H1 (cell line): ENCODE measurements around the gene FGF3. TPM values are rescaled to one million over a fixed set of nuclear protein-coding genes. Genes with fewer than 3 reads are reported as not detected.

Experiments
- CTCF ChIA-PET: fragments of 300-600 bp; sonication (Branson Sonifier 250); formaldehyde crosslinking; loops from one replicate; lab custom pipeline; 2021; ENCODE audit not compliant: partially characterized antibody; lab: Charles Lee
- POLR2A ChIA-PET: fragments of 300-600 bp; sonication (Branson Sonifier 250); formaldehyde crosslinking; loops from one replicate; lab custom pipeline; 2021; ENCODE audit warnings: inconsistent platforms; ENCODE audit not compliant: partially characterized antibody; lab: Charles Lee
- DNase-seq, 2 experiments: peaks; one replicate each; pipeline versions ENCODE4 v3.0.0 to v3.0.0-alpha.2; 2010 to 2022; ENCODE audit warnings: low spot score in 2 of 2, low read depth in 1 of 2, mixed read lengths in 1 of 2
- FAIRE-seq: peaks from 2 replicates; lab custom pipeline; 2011; peaks lifted over from hg19 to GRCh38; lab: Jason Lieb, UNC
- H2AFZ ChIP-seq: 2 replicates; pipeline ENCODE4 v1.8.1; 2012; ENCODE audit warnings: low read length, inconsistent platforms
- H2AK5ac ChIP-seq: 2 replicates; pipeline ENCODE4 v1.6.1; 2013; ENCODE audit warnings: low read depth, low read length
- H2BK120ac ChIP-seq: replicated peaks from 2 replicates; pipeline ENCODE3; 2013; ENCODE audit warnings: low read depth, low read length, inconsistent platforms
- H2BK12ac ChIP-seq: 2 replicates; pipeline ENCODE4 v1.6.1; 2013; ENCODE audit warnings: low read depth, low read length
- H2BK15ac ChIP-seq: 2 replicates; pipeline ENCODE4 v1.6.1; 2013; ENCODE audit warnings: low read length
- H2BK20ac ChIP-seq: 2 replicates; pipeline ENCODE4 v1.6.1; 2013; ENCODE audit warnings: low read length
- H2BK5ac ChIP-seq: 2 replicates; pipeline ENCODE4 v1.6.1; 2013; ENCODE audit warnings: low read depth, low read length
- H3K14ac ChIP-seq: 2 replicates; pipeline ENCODE4 v1.6.1; 2013; ENCODE audit warnings: inconsistent platforms; ENCODE audit not compliant: insufficient read length
- H3K18ac ChIP-seq: 2 replicates; pipeline ENCODE4 v1.6.1; 2013; ENCODE audit warnings: low read length; ENCODE audit errors: extremely low read depth
- H3K23ac ChIP-seq: 2 replicates; pipeline ENCODE4 v1.6.1; 2013; ENCODE audit warnings: inconsistent platforms; ENCODE audit not compliant: insufficient read length
- H3K23me2 ChIP-seq: 2 replicates; pipeline ENCODE4 v1.6.1; 2013; ENCODE audit warnings: low read depth, low read length
- H3K27ac ChIP-seq: 2 replicates; pipeline ENCODE4 v1.6.1; 2011; ENCODE audit warnings: low read depth, low read length, inconsistent platforms
- H3K27me3 ChIP-seq, 4 experiments: replicated peaks in 1 of 4; 1 replicate in 1 of 4; 2 replicates in 3 of 4; pipeline versions ENCODE4 v1.6.1 to v1.8.1; 2011 to 2013; ENCODE audit warnings: low read length in 3 of 4, mild to moderate bottlenecking in 3 of 4, inconsistent platforms in 2 of 4, mixed read lengths in 2 of 4, moderate library complexity in 1 of 4; ENCODE audit not compliant: control insufficient read depth in 3 of 4, insufficient read depth in 3 of 4; ENCODE audit errors: extremely low read depth in 1 of 4
- H3K36me3 ChIP-seq, 4 experiments: 2 replicates each; pipeline versions ENCODE4 v1.6.1 to v1.8.1; 2011 to 2013; ENCODE audit warnings: mild to moderate bottlenecking in 4 of 4, low read length in 3 of 4, moderate library complexity in 2 of 4, control low read depth in 1 of 4, inconsistent platforms in 1 of 4; ENCODE audit not compliant: insufficient read depth in 4 of 4, control insufficient read depth in 2 of 4
- H3K4ac ChIP-seq: replicated peaks from 2 replicates; pipeline ENCODE3; 2013; ENCODE audit warnings: low read length, low read depth, mixed read lengths, inconsistent platforms; ENCODE audit not compliant: insufficient read length
- H3K4me1 ChIP-seq, 4 experiments: replicated peaks in 1 of 4; 1 replicate in 1 of 4; 2 replicates in 3 of 4; pipeline versions ENCODE4 v1.6.1 to v1.8.1; 2011 to 2013; ENCODE audit warnings: low read length in 3 of 4, inconsistent platforms in 2 of 4, mixed read lengths in 1 of 4; ENCODE audit not compliant: insufficient read depth in 4 of 4, control insufficient read depth in 3 of 4
- H3K4me2 ChIP-seq, 2 experiments: 2 replicates each; pipeline versions ENCODE4 v1.6.1 to v1.8.1; 2011 to 2013; ENCODE audit warnings: low read depth in 2 of 2, low read length in 2 of 2, control low read depth in 1 of 2, inconsistent platforms in 1 of 2, mild to moderate bottlenecking in 1 of 2; ENCODE audit not compliant: insufficient read depth in 1 of 2
- H3K4me3 ChIP-seq, 4 experiments: fragments of 200-600, 300-600 bp in 1 of 4; sonication (generic), shearing (Covaris generic), sonication (Bioruptor Twin) in 1 of 4; 2 replicates each; pipeline versions ENCODE4 v1.5.1 to v1.8.1; 2011 to 2016; ENCODE audit warnings: low read length in 4 of 4, low read depth in 3 of 4, control low read depth in 2 of 4, inconsistent platforms in 2 of 4, mild to moderate bottlenecking in 2 of 4, mixed read lengths in 1 of 4, moderate library complexity in 1 of 4; ENCODE audit not compliant: insufficient read depth in 2 of 4; ENCODE audit errors: extremely low read depth in 1 of 4
- H3K56ac ChIP-seq: replicated peaks from 2 replicates; pipeline ENCODE3; 2013; ENCODE audit warnings: low read depth, mild to moderate bottlenecking, mixed read lengths, low read length, inconsistent platforms; ENCODE audit not compliant: insufficient read length
- H3K79me1 ChIP-seq: 2 replicates; pipeline ENCODE4 v1.6.1; 2013; ENCODE audit warnings: low read depth, low read length, control low read depth
- H3K79me2 ChIP-seq, 2 experiments: 2 replicates each; pipeline versions ENCODE4 v1.6.1 to v1.8.1; 2012 to 2013; ENCODE audit warnings: low read length in 2 of 2, mild to moderate bottlenecking in 2 of 2, inconsistent platforms in 1 of 2; ENCODE audit not compliant: insufficient read depth in 2 of 2, control insufficient read depth in 1 of 2
- H3K9ac ChIP-seq, 4 experiments: replicated peaks in 1 of 4; 1 replicate in 1 of 4; 2 replicates in 3 of 4; pipeline versions ENCODE4 v1.6.1 to v1.8.1; 2011 to 2013; ENCODE audit warnings: low read depth in 3 of 4, low read length in 3 of 4, control low read depth in 2 of 4, mild to moderate bottlenecking in 2 of 4, moderate library complexity in 2 of 4, inconsistent platforms in 1 of 4; ENCODE audit errors: extremely low read depth in 1 of 4
- H3K9me3 ChIP-seq, 2 experiments: 2 replicates each; pipeline versions ENCODE4 v1.6.1 to v1.8.1; 2012 to 2013; ENCODE audit warnings: mild to moderate bottlenecking in 2 of 2, moderate library complexity in 2 of 2, control low read depth in 1 of 2, inconsistent platforms in 1 of 2, low read depth in 1 of 2, low read length in 1 of 2, mixed read lengths in 1 of 2; ENCODE audit not compliant: insufficient read depth in 2 of 2
- H4K20me1 ChIP-seq, 2 experiments: replicated peaks in 1 of 2; 2 replicates each; pipeline versions ENCODE3 to v1.8.1; 2011 to 2013; ENCODE audit warnings: inconsistent platforms in 2 of 2, low read length in 2 of 2, mild to moderate bottlenecking in 1 of 2; ENCODE audit not compliant: insufficient read depth in 2 of 2, control insufficient read depth in 1 of 2
- H4K5ac ChIP-seq: 2 replicates; pipeline ENCODE4 v1.6.1; 2013; ENCODE audit warnings: low read length, low read depth, mixed read lengths, inconsistent platforms; ENCODE audit not compliant: insufficient read length
- H4K8ac ChIP-seq: 2 replicates; pipeline ENCODE4 v1.8.0; 2013; ENCODE audit warnings: mild to moderate bottlenecking, moderate library complexity, low read length, inconsistent platforms; ENCODE audit not compliant: insufficient read depth; ENCODE audit errors: extremely low read depth
- H4K91ac ChIP-seq: replicated peaks from 2 replicates; pipeline ENCODE3; 2013; ENCODE audit warnings: low read length, mixed read lengths, inconsistent platforms; ENCODE audit not compliant: insufficient read length
- ASH2L ChIP-seq: fragments of 200-600, 300-600 bp; sonication (generic); IDR thresholded peaks from one replicate; pipeline ENCODE4 v1.7.1; 2017; ENCODE audit warnings: low read length
- CREB1 ChIP-seq: IDR thresholded peaks from 2 replicates; pipeline ENCODE4 v1.6.1; 2012; ENCODE audit warnings: inconsistent platforms
- CTBP2 ChIP-seq: IDR thresholded peaks from 2 replicates; pipeline ENCODE4 v1.7.0; 2011; ENCODE audit warnings: borderline replicate concordance, mild to moderate bottlenecking, moderate library complexity, mixed read lengths, low read length; ENCODE audit not compliant: insufficient read depth, insufficient read length
- EZH2 ChIP-seq: fragments of 200-600 bp; sonication (generic); IDR thresholded peaks from 2 replicates; pipeline ENCODE4 v1.7.1; 2012; ENCODE audit warnings: low read depth, mild to moderate bottlenecking, moderate library complexity, low read length, inconsistent platforms; ENCODE audit not compliant: severe bottlenecking
- JUND ChIP-seq: IDR thresholded peaks from 2 replicates; pipeline ENCODE4 v1.6.1; 2011; ENCODE audit warnings: mild to moderate bottlenecking, improper control_type of control experiment, low read length
- PHF8 ChIP-seq: fragments of 200-600 bp; sonication (generic); conservative IDR thresholded peaks from 2 replicates; pipeline ENCODE4 v1.7.1; 2012; ENCODE audit warnings: low read depth, mild to moderate bottlenecking, inconsistent platforms, low read length, moderate library complexity
- POLR2AphosphoS5 ChIP-seq: IDR thresholded peaks from 2 replicates; pipeline ENCODE4 v1.6.1; 2011; ENCODE audit warnings: low read depth, low read length
- SP2 ChIP-seq: IDR thresholded peaks from 2 replicates; pipeline ENCODE4 v1.6.1; 2012; ENCODE audit warnings: mild to moderate bottlenecking, low read length, inconsistent platforms
- TAF1 ChIP-seq: IDR thresholded peaks from 2 replicates; pipeline ENCODE4 v1.6.1; 2011; ENCODE audit warnings: mild to moderate bottlenecking, low read depth, low read length
- WGBS, 2 experiments: shearing (Covaris generic) in 1 of 2; methylation state at CpG; one replicate each; pipeline versions ENCODE4 v1.1.6 to v1.1.7; 2013 to 2015; ENCODE audit warnings: low lambda C conversion rate in 2 of 2, mixed read lengths in 2 of 2, inconsistent platforms in 1 of 2, low coverage in 1 of 2, missing lambda C conversion rate in 1 of 2; ENCODE audit not compliant: insufficient replicate concordance in 2 of 2, insufficient coverage in 1 of 2, insufficient read length in 1 of 2; ENCODE audit errors: extremely low coverage in 1 of 2, missing lambda C conversion rate in 1 of 2; 5-methylcytosine and 5-hydroxymethylcytosine counted together
- polyA plus RNA-seq, 7 experiments: library from polyadenylated mRNA; depleted of rRNA in 3 of 7; stranded (reverse) in 5 of 7; unstranded in 2 of 7; fragments of >200 nt in 5 of 7; fragments of 200-250 nt in 2 of 7; gene quantifications; 1 replicate in 5 of 7; 2 replicates in 1 of 7; 4 replicates in 1 of 7; pipeline versions ENCODE4 v1.2.1 to v1.2.3, GENCODE V29; 2011 to 2013; ENCODE audit warnings: missing spikeins in 2 of 7, mixed read lengths in 2 of 7
- total RNA-seq: library from RNA; stranded (reverse); fragmentation: NEBNext Ultra II Directional; extraction: Animal tissue kit (Norgen Biotek cat#: 25700); gene quantifications from 2 replicates; pipeline ENCODE4 v1.2.1, GENCODE V29; 2021
- TF ChIP-seq, protein P1 (sequence below): IDR thresholded peaks from 2 replicates; pipeline ENCODE4 v1.6.1; 2011; ENCODE audit warnings: low read length, improper control_type of control experiment

Gene FGF3
- total and polyA plus RNA-seq, 2 of the 8 experiments (the other 6 are each of a cell fraction or from before 2014, with no cell fraction given): not detected

GRCh38 chr11:69863544-69864200 is 44.5 kb upstream of the FGF3 start:
- TF ChIP-seq PHF8 (no peak), ASH2L (no peak), POLR2AphosphoS5 (no peak), EZH2 (no peak), CTBP2 (no peak), JUND (no peak), CREB1 (no peak), TAF1 (no peak), SP2 (no peak)
- TF ChIP-seq, protein P1, sequence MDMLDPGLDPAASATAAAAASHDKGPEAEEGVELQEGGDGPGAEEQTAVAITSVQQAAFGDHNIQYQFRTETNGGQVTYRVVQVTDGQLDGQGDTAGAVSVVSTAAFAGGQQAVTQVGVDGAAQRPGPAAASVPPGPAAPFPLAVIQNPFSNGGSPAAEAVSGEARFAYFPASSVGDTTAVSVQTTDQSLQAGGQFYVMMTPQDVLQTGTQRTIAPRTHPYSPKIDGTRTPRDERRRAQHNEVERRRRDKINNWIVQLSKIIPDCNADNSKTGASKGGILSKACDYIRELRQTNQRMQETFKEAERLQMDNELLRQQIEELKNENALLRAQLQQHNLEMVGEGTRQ: no peak
- ChIA-PET CTCF (interaction anchor here (0.6 to 5.7 kb wide), 7 partner anchors 10 to 146 kb away, joined by 3 to 36 read pairs (median 6); no protein-coding TSS in a partner anchor), POLR2A (no interaction called here)
- FAIRE-seq (no peak), DNase-seq (no peak)
- Histone ChIP-seq H3K9me3 (no peaks in the 10 kb centered on the region), H2BK5ac (no peak overlapping the region), H2AK5ac (no peak overlapping the region), H3K4me1 (peaks cover 0 to 14% (median 8%) of the 10 kb centered on the region in 4 experiments; a peak in 5 of 7 replicates), H2BK120ac (no peak overlapping the region), H4K8ac (no peak overlapping the region), H4K91ac (no peak overlapping the region), H3K36me3 (no peaks in the 10 kb centered on the region), H4K20me1 (no peaks in the 10 kb centered on the region), H3K18ac (no peak overlapping the region), H3K23ac (no peak overlapping the region), H4K5ac (no peak overlapping the region), H3K23me2 (no peaks in the 10 kb centered on the region), H3K14ac (no peak overlapping the region), H3K79me1 (no peaks in the 10 kb centered on the region), H3K27me3 (peaks cover 0 to 5% (median 1%) of the 10 kb centered on the region in 4 experiments; a peak in 2 of 7 replicates), H3K9ac (no peak overlapping the region), H3K56ac (no peak overlapping the region), H3K4me3 (no peak overlapping the region), H2BK12ac (no peak overlapping the region), H3K27ac (no peak overlapping the region), H3K79me2 (no peaks in the 10 kb centered on the region), H2BK20ac (no peak overlapping the region), H3K4ac (no peak overlapping the region), H3K4me2 (no peak overlapping the region), H2BK15ac (no peak overlapping the region), H2AFZ (no peak overlapping the region)
- WGBS, 2 experiments: 92% methylated on average over 13 of the region's 17 CpGs; no CpG with 5 or more reads in 1 of the 2 experiments
